ENCODE data around the gene ADPRHL1.

Gene ADPRHL1

GRCh38 chr13:113404366-113404722 lies 48.9 kb downstream of the ADPRHL1 start:
- no peak overlapping the region for H3K27ac ChIP-seq (ENCODE audit: low read depth, low read length)
- no peak overlapping the region for H4K91ac ChIP-seq (ENCODE audit: low read depth, low read length)
- no peak overlapping the region for H2AFZ ChIP-seq (ENCODE audit: insufficient read depth, low read length, poor library complexity)
- H3K4me1 ChIP-seq (ENCODE audit: control insufficient read depth in 1 of 2, insufficient read depth in 2 of 2, low read length in 2 of 2) = peaks cover 3% of the 10 kb centered on the region in 2 experiments
- H3K79me2 ChIP-seq (ENCODE audit: control insufficient read depth, insufficient read depth, low read length, poor library complexity) = no peaks in the 10 kb centered on the region
- no peak overlapping the region for H3K9ac ChIP-seq (ENCODE audit: low read length)
- no peak overlapping the region for H2BK120ac ChIP-seq (ENCODE audit: insufficient read depth, low read length, poor library complexity)
- H4K12ac ChIP-seq (ENCODE audit: low read depth, low read length) = no peak overlapping the region
- no peak overlapping the region for H3K4me2 ChIP-seq (ENCODE audit: low read length)
- H2AK5ac ChIP-seq (ENCODE audit: low read length) = no peak overlapping the region
- H3K4ac ChIP-seq (ENCODE audit: low read depth, low read length) = no peak overlapping the region
- WGBS (ENCODE audit: extremely low coverage, insufficient coverage, insufficient read length) = no CpG with 5 or more reads among the region's 2 CpGs
- no peak overlapping the region for H2BK5ac ChIP-seq (ENCODE audit: low read depth, low read length, poor library complexity)
- H3K36me3 ChIP-seq (ENCODE audit: control insufficient read depth in 1 of 2, insufficient read depth in 2 of 2, low read length in 2 of 2) = no peaks in the 10 kb centered on the region
- DNase-seq = no peak
- no peak overlapping the region for H3K4me3 ChIP-seq (ENCODE audit: low read depth, low read length)
- H4K8ac ChIP-seq (ENCODE audit: low read depth, low read length) = no peak overlapping the region
- peaks cover 2% of the 10 kb centered on the region for H3K9me3 ChIP-seq (ENCODE audit: insufficient read depth, low read depth, low read length)
- no peak overlapping the region for H2BK12ac ChIP-seq (ENCODE audit: low read length)
- H3K14ac ChIP-seq (ENCODE audit: low read length) = no peak overlapping the region
- no peaks in the 10 kb centered on the region for H3K79me1 ChIP-seq (ENCODE audit: low read length)
- no peaks in the 10 kb centered on the region for H3K27me3 ChIP-seq (ENCODE audit: insufficient read depth, low read length)
- H3K23ac ChIP-seq (ENCODE audit: low read length) = no peak overlapping the region
- no peak overlapping the region for H3K18ac ChIP-seq (ENCODE audit: low read length)

DNA sequence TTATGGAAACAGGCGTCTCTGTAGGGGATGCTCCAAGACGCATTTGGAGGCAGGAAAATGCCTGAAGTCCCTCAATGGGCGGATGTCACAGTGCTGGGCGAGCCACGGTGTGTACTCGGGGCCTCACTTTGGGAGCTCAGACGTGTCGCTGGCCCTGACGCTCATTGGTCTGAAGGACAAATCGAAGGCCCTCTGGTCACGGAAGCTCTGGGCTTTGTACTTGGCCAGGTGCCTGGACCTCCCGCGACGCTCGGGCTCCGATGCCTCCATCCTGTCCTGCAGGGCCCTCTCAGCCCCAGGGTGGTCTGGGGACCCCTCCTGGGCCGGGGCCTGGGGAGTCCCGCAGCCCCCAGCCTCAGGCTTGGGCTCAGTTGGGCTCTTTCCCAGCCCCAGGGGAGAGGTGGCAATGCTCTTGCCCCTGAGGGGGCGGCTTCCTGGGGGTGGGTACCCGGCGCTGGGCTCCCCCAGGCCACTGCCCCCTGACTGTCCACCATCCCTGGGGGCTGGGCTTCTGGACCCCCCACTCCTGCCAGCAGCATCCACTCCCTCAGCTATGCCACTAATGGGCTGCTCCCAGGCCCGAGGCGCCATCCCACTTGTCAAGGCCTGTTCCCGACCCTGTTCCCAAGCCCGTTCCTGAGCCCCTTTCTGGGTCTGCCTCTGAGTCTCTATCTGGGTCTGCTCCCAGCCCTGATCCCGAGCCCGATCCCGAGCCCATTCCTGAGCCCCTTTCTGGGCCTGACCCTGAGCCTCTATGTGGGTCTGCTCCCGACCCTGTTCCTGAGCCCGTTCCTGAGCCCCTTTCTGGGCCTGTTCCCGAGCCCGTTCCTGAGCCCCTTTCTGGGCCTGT lies 49.8 kb downstream of the ADPRHL1 start:
- Histone ChIP-seq H3K4me1 (ENCODE audit: control insufficient read depth in 1 of 2, insufficient read depth in 2 of 2, low read length in 2 of 2) (peaks cover 3 to 5% of the 10 kb centered on the region in 2 experiments), H4K8ac (ENCODE audit: low read depth, low read length) (no peak overlapping the region), H2BK12ac (ENCODE audit: low read length) (no peak overlapping the region), H3K9me3 (ENCODE audit: insufficient read depth, low read depth, low read length) (peaks cover 2% of the 10 kb centered on the region), H3K23ac (ENCODE audit: low read length) (no peak overlapping the region), H3K4me2 (ENCODE audit: low read length) (no peak overlapping the region), H2BK120ac (ENCODE audit: insufficient read depth, low read length, poor library complexity) (no peak overlapping the region), H3K27ac (ENCODE audit: low read depth, low read length) (no peak overlapping the region), H3K9ac (ENCODE audit: low read length) (no peak overlapping the region), H4K91ac (ENCODE audit: low read depth, low read length) (no peak overlapping the region), H3K36me3 (ENCODE audit: control insufficient read depth in 1 of 2, insufficient read depth in 2 of 2, low read length in 2 of 2) (no peaks in the 10 kb centered on the region), H3K79me2 (ENCODE audit: control insufficient read depth, insufficient read depth, low read length, poor library complexity) (no peaks in the 10 kb centered on the region), H3K4ac (ENCODE audit: low read depth, low read length) (no peak overlapping the region), H3K79me1 (ENCODE audit: low read length) (no peaks in the 10 kb centered on the region), H2BK5ac (ENCODE audit: low read depth, low read length, poor library complexity) (no peak overlapping the region), H2AFZ (ENCODE audit: insufficient read depth, low read length, poor library complexity) (no peak overlapping the region), H3K4me3 (ENCODE audit: low read depth, low read length) (no peak overlapping the region), H3K18ac (ENCODE audit: low read length) (no peak overlapping the region), H4K12ac (ENCODE audit: low read depth, low read length) (no peak overlapping the region), H3K14ac (ENCODE audit: low read length) (no peak overlapping the region), H2AK5ac (ENCODE audit: low read length) (peak overlapping the region; percentile 37), H3K27me3 (ENCODE audit: insufficient read depth, low read length) (no peaks in the 10 kb centered on the region)
- no peak for DNase-seq
- no CpG with 5 or more reads among the region's 32 CpGs for WGBS (ENCODE audit: extremely low coverage, insufficient coverage, insufficient read length)

DNA sequence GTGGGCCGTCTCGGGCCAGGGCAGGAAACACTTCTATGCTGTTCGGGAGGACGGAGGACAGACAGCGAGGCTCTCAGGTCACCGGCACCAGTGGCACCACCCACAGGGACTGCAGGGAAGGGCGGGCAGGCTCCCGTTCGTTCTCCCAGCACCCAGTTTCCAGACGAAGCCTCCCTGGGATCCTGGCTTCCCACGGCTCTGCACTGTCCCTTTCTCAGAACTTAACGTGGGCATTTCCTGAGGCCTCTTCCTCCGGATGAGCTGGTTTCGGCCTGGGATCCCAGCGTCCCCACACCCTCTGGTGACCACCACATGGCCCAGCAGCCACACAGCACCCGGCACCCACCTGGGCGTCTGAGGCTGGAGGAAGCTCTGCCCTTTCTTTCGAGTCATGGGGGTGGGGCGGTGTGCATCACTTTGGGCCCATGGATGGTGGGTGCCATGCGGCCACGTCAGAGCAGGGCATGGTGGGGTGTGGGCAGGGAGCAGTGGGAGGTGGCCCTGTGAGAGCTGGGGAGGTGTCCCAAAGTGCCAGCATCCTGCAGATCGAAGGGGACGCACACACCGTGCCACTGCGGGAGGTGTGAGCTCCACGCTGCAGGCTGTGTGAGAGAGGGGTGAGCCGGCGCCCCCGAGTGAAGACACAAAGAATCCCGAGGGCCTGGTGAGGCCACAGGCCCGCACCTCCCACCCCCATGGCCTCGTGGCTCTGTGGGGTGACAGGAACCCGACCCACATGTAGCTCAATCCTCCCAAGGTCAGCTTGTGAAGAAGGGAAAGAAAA lies 50.6 kb downstream of the ADPRHL1 start:
- Histone ChIP-seq H3K4ac (ENCODE audit: low read depth, low read length) (no peak overlapping the region), H3K27ac (ENCODE audit: low read depth, low read length) (no peak overlapping the region), H3K23ac (ENCODE audit: low read length) (no peak overlapping the region), H3K9ac (ENCODE audit: low read length) (no peak overlapping the region), H4K12ac (ENCODE audit: low read depth, low read length) (no peak overlapping the region), H3K4me3 (ENCODE audit: low read depth, low read length) (no peak overlapping the region), H3K79me1 (ENCODE audit: low read length) (peaks cover 3% of the 10 kb centered on the region), H3K4me2 (ENCODE audit: low read length) (no peak overlapping the region), H2BK120ac (ENCODE audit: insufficient read depth, low read length, poor library complexity) (no peak overlapping the region), H3K14ac (ENCODE audit: low read length) (no peak overlapping the region), H3K27me3 (ENCODE audit: insufficient read depth, low read length) (no peaks in the 10 kb centered on the region), H2BK5ac (ENCODE audit: low read depth, low read length, poor library complexity) (no peak overlapping the region), H2AFZ (ENCODE audit: insufficient read depth, low read length, poor library complexity) (no peak overlapping the region), H3K18ac (ENCODE audit: low read length) (no peak overlapping the region), H3K4me1 (ENCODE audit: control insufficient read depth in 1 of 2, insufficient read depth in 2 of 2, low read length in 2 of 2) (peaks cover 8 to 11% of the 10 kb centered on the region in 2 experiments), H4K8ac (ENCODE audit: low read depth, low read length) (no peak overlapping the region), H4K91ac (ENCODE audit: low read depth, low read length) (no peak overlapping the region), H2BK12ac (ENCODE audit: low read length) (no peak overlapping the region), H3K36me3 (ENCODE audit: control insufficient read depth in 1 of 2, insufficient read depth in 2 of 2, low read length in 2 of 2) (no peaks in the 10 kb centered on the region), H3K79me2 (ENCODE audit: control insufficient read depth, insufficient read depth, low read length, poor library complexity) (no peaks in the 10 kb centered on the region), H3K9me3 (ENCODE audit: insufficient read depth, low read depth, low read length) (peaks cover 2% of the 10 kb centered on the region), H2AK5ac (ENCODE audit: low read length) (no peak overlapping the region)
- no peak for DNase-seq
- WGBS (ENCODE audit: extremely low coverage, insufficient coverage, insufficient read length) = no CpG with 5 or more reads among the region's 33 CpGs

DNA sequence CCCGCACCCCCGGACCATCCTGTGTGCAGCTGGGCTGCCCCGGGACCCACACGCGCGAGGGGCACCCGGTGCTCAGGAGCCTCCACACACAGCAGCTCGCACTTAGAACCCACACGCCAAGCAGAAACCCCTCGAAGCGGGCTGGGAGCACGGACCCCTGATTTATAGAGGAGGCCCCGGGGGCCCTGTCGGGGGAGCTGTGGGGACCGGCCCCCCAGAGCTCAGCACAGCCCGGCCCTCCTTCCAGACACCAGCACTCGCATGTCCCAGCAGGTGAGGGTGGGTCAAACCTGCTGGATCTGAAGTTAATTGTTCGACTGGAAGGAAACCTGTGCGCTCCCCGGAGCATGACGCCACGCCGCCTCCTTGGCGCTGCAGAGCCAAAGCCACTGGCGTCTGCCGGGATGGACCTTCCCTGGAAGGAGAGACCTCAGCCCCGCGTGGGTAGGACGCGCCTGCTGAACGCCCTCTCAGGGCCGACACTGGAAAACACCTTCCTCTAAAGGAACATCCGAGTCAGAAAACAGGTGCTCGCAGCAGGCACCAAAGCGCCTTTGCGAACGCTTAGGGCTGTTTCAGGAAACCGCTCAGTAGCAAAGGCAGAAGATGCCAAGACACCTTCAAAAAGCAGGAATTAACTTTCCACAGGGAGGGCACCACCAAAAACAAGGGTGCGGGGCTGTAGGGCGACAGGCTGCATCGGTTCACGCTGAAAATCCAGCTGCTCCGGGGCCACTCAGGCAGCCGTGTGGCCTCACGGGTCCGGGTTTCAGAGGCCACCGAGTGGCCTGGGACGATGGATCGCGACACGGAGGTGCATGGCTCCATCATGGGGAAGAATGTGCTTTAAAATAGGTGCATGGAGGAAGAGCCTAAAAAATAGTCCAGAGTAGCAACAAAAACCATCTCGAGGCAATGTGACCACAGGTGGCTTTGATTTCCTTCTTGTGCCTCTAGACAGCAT lies 51.6 kb downstream of the ADPRHL1 start:
- Histone ChIP-seq H2BK120ac (ENCODE audit: insufficient read depth, low read length, poor library complexity) (no peak overlapping the region), H3K9me3 (ENCODE audit: insufficient read depth, low read depth, low read length) (peaks cover 2% of the 10 kb centered on the region), H3K27me3 (ENCODE audit: insufficient read depth, low read length) (no peaks in the 10 kb centered on the region), H3K79me1 (ENCODE audit: low read length) (peaks cover 3% of the 10 kb centered on the region), H3K9ac (ENCODE audit: low read length) (no peak overlapping the region), H2BK12ac (ENCODE audit: low read length) (no peak overlapping the region), H3K79me2 (ENCODE audit: control insufficient read depth, insufficient read depth, low read length, poor library complexity) (no peaks in the 10 kb centered on the region), H3K14ac (ENCODE audit: low read length) (no peak overlapping the region), H3K27ac (ENCODE audit: low read depth, low read length) (no peak overlapping the region), H3K4me2 (ENCODE audit: low read length) (no peak overlapping the region), H2AK5ac (ENCODE audit: low read length) (no peak overlapping the region), H2BK5ac (ENCODE audit: low read depth, low read length, poor library complexity) (no peak overlapping the region), H3K4me3 (ENCODE audit: low read depth, low read length) (no peak overlapping the region), H3K4me1 (ENCODE audit: control insufficient read depth in 1 of 2, insufficient read depth in 2 of 2, low read length in 2 of 2) (peaks cover 8 to 14% of the 10 kb centered on the region in 2 experiments), H3K23ac (ENCODE audit: low read length) (no peak overlapping the region), H3K36me3 (ENCODE audit: control insufficient read depth in 1 of 2, insufficient read depth in 2 of 2, low read length in 2 of 2) (no peaks in the 10 kb centered on the region), H3K4ac (ENCODE audit: low read depth, low read length) (no peak overlapping the region), H3K18ac (ENCODE audit: low read length) (no peak overlapping the region), H4K12ac (ENCODE audit: low read depth, low read length) (no peak overlapping the region), H2AFZ (ENCODE audit: insufficient read depth, low read length, poor library complexity) (no peak overlapping the region), H4K91ac (ENCODE audit: low read depth, low read length) (no peak overlapping the region), H4K8ac (ENCODE audit: low read depth, low read length) (no peak overlapping the region)
- DNase-seq = no peak
- no CpG with 5 or more reads among the region's 52 CpGs for WGBS (ENCODE audit: extremely low coverage, insufficient coverage, insufficient read length)

All from trophoblast cell (in vitro differentiated cells and primary cell).